Bronchial epithelial cell (primary cell): Measurements from ENCODE around the gene HAPLN2. TPM values are rescaled to one million over a fixed set of nuclear protein-coding genes. Genes with fewer than 3 reads are reported as not detected.
"Not testable (repeated sequence)": the region's sequence is repeated elsewhere in the genome, so short reads cannot be mapped to it uniquely, and the experiment has no call there.

ENCODE experiments used
- DNase-seq: peaks from one replicate; pipeline ENCODE4 v3.0.0-alpha.2; 2010; ENCODE audit warnings: low read depth
- FAIRE-seq: peaks from 2 replicates; lab custom pipeline; 2011; peaks lifted over from hg19 to GRCh38; lab: Jason Lieb, UNC
- H3K27me3 ChIP-seq: 2 replicates; pipeline ENCODE4 v1.5.1; 2011; ENCODE audit warnings: low read length; ENCODE audit not compliant: control insufficient read depth, insufficient read depth
- H3K36me3 ChIP-seq: 2 replicates; pipeline ENCODE4 v1.5.1; 2011; ENCODE audit warnings: low read length; ENCODE audit not compliant: control insufficient read depth, insufficient read depth
- H3K4me3 ChIP-seq: 2 replicates; pipeline ENCODE4 v1.5.1; 2011; ENCODE audit warnings: mild to moderate bottlenecking, low read depth, low read length, control low read depth
- CTCF ChIP-seq: IDR thresholded peaks from 2 replicates; pipeline ENCODE4 v1.5.1; 2011; ENCODE audit warnings: mild to moderate bottlenecking, moderate library complexity, low read length, control low read depth, inconsistent platforms; ENCODE audit not compliant: insufficient read depth, severe bottlenecking
- total RNA-seq: library from RNA; depleted of rRNA; stranded (reverse); fragments of >200 nt; gene quantifications from 2 replicates; pipeline ENCODE4 v1.2.1, GENCODE V29; 2014

Gene HAPLN2
- total RNA-seq, 1 donor from 2014 or later, result under 0.01 TPM

GRCh38 chr1:156583821-156584622 is 35.2 kb upstream of the HAPLN2 start:
- FAIRE-seq (no peak), DNase-seq (peak; percentile 75)
- Histone ChIP-seq H3K4me3 (no peak overlapping the region), H3K36me3 (no peaks in the 10 kb centered on the region), H3K27me3 (no peaks in the 10 kb centered on the region)
- peak; percentile 91 for TF ChIP-seq CTCF

- peak; percentile 14 for TF ChIP-seq CTCF
- Histone ChIP-seq H3K36me3 (no peaks in the 10 kb centered on the region), H3K4me3 (no peak overlapping the region), H3K27me3 (no peaks in the 10 kb centered on the region)
- no peak for FAIRE-seq
- DNase-seq, result no peak
Observed at GRCh38 chr1:156584813-156585212, 34.4 kb upstream of the HAPLN2 start.

GRCh38 chr1:156586323-156586722 is 32.9 kb upstream of the HAPLN2 start:
- FAIRE-seq, result no peak
- TF ChIP-seq CTCF, result no peak
- no peak overlapping the region for H3K4me3 ChIP-seq
- no peaks in the 10 kb centered on the region for H3K36me3 ChIP-seq
- no peak for DNase-seq
- H3K27me3 ChIP-seq, result no peaks in the 10 kb centered on the region

- FAIRE-seq, result no peak
- peak; percentile 54 for DNase-seq
- no peak overlapping the region for H3K4me3 ChIP-seq
- no peaks in the 10 kb centered on the region for H3K27me3 ChIP-seq
- TF ChIP-seq CTCF, result no peak
- H3K36me3 ChIP-seq, result no peaks in the 10 kb centered on the region
Observed at GRCh38 chr1:156586892-156587477, 32.2 kb upstream of the HAPLN2 start.

GRCh38 chr1:156587927-156588326 is 31.3 kb upstream of the HAPLN2 start:
- not testable (repeated sequence) for H3K27me3 ChIP-seq, DNase-seq, H3K4me3 ChIP-seq, FAIRE-seq, H3K36me3 ChIP-seq

GRCh38 chr1:156589546-156589945 is 29.7 kb upstream of the HAPLN2 start:
- Histone ChIP-seq H3K27me3 (no peaks in the 10 kb centered on the region), H3K4me3 (no peak overlapping the region), H3K36me3 (peaks cover 6% of the 10 kb centered on the region)
- FAIRE-seq, result no peak
- no peak for TF ChIP-seq CTCF
- no peak for DNase-seq
